GM21576 (cell line): ENCODE results near the gene PCDHB13.
"Not testable (repeated sequence)": the region's sequence is repeated elsewhere in the genome, so short reads cannot be mapped to it uniquely, and the experiment has no call there.

Experiments
- ATAC-seq: cut with Tn5 transposase; IDR thresholded peaks from one replicate; pipeline ENCODE4 v1.9.1; 2021; ENCODE audit warnings: mild to moderate bottlenecking, moderate library complexity; ENCODE audit not compliant: unreplicated experiment

The PCDHB13 gene

DNA sequence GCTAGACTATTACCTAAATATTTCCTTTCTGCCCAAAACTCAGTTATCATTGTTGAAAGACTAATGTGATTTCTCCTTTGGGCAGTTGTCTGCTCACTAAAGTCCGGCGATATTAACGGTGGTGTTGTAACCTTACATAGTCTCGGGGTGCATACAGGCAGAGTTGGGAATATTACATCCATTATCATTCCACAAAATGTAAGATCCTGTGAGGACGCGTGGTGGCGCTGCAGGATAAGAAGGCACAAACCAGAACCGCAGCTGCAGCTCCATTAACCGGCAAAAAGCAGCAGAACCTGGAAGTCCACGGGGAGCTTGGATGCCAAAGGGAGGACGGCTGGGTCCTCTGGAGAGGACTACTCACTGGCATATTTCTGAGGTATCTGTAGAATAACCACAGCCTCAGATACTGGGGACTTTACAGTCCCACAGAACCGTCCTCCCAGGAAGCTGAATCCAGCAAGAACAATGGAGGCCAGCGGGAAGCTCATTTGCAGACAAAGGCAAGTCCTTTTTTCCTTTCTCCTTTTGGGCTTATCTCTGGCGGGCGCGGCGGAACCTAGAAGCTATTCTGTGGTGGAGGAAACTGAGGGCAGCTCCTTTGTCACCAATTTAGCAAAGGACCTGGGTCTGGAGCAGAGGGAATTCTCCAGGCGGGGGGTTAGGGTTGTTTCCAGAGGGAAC, at the start of gene PCDHB13:
TSS of gene PCDHB13 (plus strand) at position 264 of the 684 bp plus-strand sequence. CDS start at position 469, 205 bp downstream.
- not testable (repeated sequence) for ATAC-seq

DNA sequence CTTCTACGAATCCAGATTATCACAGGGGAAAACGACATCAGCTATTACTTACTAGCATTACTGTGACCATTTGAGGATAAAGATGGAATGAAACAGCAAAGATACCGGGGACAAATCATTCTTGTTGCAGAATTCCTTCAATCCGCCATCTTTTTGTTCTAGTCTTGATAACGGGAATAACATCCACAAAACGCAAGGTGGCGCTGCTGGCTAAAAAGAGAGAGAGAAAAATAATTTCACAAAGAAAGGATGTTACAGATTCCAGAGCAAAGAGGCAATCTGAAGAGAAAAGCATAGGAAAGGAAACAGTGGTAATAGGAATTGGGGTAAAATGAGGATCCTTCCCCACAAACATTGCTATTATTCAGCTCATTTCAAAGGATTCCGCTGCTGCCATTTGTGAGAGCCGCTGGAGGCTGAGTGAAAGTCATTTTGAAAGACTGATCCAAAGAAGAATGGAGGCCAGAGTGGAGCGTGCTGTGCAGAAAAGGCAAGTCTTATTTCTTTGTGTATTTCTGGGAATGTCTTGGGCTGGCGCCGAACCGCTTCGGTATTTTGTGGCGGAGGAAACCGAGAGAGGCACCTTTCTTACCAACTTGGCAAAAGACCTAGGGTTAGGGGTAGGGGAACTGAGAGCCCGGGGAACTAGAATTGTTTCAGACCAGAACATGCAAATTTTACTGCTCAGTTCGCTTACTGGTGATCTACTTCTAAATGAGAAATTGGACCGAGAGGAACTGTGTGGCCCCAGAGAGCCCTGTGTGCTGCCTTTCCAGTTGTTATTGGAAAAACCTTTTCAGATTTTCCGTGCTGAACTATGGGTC, 41.1 kb upstream of the PCDHB13 start, which contains the start of gene PCDHB7:
TSS of gene PCDHB7 (plus strand) at position 264 of the 824 bp plus-strand sequence. CDS start at position 456, 192 bp downstream.
- ATAC-seq, result no peak

DNA sequence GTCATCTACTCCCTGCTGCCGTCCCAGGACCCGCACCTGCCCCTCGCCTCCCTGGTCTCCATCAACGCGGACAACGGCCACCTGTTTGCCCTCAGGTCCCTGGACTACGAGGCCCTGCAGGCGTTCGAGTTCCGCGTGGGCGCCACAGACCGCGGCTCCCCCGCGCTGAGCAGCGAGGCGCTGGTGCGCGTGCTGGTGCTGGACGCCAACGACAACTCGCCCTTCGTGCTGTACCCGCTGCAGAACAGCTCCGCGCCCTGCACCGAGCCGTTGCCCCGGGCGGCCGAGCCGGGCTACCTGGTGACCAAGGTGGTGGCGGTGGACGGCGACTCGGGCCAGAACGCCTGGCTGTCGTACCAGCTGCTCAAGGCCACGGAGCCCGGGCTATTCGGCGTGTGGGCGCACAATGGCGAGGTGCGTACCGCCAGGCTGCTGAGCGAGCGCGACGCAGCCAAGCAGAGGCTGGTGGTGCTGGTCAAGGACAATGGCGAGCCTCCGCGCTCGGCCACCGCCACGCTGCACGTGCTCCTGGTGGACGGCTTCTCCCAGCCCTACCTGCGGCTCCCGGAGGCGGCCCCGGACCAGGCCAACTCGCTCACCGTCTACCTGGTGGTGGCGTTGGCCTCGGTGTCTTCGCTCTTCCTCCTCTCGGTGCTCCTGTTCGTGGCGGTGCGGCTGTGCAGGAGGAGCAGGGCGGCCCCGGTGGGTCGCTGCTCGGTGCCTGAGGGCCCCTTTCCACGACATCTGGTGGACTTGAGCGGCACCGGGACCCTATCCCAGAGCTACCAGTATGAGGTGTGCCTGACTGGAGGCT, 39.2 kb upstream of the PCDHB13 start:
- ATAC-seq, result not testable (repeated sequence)

DNA sequence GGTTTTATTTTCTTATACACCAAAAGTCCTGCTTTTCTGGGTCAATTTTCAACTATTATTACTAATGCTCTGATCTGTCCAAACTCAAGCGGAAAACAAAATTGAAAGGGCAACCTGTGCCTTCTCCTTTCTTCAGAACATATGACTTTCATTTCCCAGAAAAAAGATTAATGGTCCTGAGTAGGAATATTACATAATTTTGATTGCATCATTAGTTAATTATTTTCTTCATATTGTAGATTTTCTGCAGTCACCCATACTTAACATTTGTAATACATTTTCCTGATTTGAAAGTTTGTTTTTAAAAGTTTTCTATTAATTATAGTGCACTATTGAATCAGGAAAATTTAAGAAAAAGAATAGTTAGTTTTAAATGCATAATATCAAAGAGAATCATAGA, 37.8 kb upstream of the PCDHB13 start:
- ATAC-seq, result no peak

DNA sequence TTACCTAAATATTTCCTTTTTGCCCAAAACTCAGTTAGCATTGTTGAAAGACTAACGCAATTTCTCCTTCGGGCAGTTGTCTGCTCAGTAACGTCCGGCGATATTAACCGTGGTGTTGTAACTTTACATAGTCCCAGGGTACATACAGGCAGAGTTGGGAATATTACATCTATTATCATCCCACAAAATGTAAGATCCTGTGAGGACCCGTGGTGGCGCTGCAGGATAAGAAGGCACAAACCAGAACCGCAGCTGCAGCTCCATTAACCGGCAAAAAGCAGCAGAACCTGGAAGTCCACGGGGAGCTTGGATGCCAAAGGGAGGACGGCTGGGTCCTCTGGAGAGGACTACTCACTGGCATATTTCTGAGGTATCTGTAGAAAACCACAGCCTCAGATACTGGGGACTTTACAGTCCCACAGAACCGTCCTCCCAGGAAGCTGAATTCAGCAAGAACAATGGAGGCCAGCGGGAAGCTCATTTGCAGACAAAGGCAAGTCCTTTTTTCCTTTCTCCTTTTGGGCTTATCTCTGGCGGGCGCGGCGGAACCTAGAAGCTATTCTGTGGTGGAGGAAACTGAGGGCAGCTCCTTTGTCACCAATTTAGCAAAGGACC, 36.0 kb upstream of the PCDHB13 start, which contains the start of gene PCDHB8:
TSS of gene PCDHB8 (plus strand) at position 214 of the 615 bp plus-strand sequence. CDS start at position 459, 245 bp downstream.
- ATAC-seq, result not testable (repeated sequence)

DNA sequence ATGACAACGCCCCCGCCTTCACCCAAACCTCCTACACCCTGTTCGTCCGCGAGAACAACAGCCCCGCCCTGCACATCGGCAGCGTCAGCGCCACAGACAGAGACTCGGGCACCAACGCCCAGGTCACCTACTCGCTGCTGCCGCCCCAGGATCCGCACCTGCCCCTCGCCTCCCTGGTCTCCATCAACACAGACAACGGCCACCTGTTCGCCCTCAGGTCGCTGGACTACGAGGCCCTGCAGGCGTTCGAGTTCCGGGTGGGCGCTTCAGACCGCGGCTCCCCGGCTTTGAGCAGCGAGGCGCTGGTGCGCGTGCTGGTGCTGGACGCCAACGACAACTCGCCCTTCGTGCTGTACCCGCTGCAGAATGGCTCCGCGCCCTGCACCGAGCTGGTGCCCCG, 34.3 kb upstream of the PCDHB13 start:
- ATAC-seq, result not testable (repeated sequence)

DNA sequence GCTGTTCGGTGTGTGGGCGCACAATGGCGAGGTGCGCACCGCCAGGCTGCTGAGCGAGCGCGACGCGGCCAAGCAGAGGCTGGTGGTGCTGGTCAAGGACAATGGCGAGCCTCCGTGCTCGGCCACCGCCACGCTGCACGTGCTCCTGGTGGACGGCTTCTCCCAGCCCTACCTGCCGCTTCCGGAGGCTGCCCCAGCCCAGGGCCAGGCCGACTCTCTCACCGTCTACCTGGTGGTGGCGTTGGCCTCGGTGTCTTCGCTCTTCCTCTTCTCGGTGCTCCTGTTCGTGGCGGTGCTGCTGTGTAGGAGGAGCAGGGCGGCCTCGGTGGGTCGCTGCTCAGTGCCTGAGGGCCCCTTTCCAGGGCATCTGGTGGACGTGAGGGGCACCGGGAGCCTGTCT, 33.8 kb upstream of the PCDHB13 start:
- ATAC-seq, result not testable (repeated sequence)

DNA sequence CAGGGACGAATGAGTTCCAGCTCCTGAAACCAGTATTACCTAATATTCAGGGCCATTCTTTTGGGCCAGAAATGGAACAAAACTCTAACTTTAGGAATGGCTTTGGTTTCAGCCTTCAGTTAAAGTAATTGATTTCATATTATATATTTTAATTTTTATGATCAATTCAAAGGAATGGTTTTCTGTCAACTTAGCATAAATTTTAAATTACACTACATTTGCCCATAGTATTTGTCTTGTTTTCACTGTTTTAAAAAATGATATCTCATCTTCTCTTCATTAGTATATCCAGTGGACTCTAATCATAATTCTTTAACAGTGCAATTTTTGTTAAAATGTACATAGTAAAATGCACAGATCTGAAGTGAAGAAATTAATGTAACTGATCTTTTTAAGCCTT, 33.4 kb upstream of the PCDHB13 start:
- no peak for ATAC-seq

DNA sequence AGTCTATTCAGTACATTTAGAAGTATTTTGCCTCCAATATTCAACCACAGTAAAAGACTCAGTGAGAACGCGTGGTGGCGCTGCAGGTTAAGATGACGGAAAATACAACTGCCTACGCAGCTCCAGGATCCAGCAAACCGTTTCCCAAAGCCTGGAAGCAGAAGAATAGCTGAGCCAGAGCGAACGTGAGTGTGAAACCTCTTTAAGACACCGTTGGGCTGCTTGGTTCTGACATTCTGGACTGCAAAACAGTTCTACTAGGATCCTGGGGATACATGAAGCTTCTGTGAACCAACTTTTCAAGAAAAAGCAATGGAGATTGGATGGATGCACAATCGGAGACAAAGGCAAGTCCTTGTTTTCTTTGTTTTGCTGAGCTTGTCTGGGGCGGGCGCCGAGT, 31.5 kb upstream of the PCDHB13 start, which contains the start of gene PCDHB16:
TSS of gene PCDHB16 (plus strand) at position 140 of the 400 bp plus-strand sequence. CDS start at position 313, 173 bp downstream.
- ATAC-seq, result no peak

DNA sequence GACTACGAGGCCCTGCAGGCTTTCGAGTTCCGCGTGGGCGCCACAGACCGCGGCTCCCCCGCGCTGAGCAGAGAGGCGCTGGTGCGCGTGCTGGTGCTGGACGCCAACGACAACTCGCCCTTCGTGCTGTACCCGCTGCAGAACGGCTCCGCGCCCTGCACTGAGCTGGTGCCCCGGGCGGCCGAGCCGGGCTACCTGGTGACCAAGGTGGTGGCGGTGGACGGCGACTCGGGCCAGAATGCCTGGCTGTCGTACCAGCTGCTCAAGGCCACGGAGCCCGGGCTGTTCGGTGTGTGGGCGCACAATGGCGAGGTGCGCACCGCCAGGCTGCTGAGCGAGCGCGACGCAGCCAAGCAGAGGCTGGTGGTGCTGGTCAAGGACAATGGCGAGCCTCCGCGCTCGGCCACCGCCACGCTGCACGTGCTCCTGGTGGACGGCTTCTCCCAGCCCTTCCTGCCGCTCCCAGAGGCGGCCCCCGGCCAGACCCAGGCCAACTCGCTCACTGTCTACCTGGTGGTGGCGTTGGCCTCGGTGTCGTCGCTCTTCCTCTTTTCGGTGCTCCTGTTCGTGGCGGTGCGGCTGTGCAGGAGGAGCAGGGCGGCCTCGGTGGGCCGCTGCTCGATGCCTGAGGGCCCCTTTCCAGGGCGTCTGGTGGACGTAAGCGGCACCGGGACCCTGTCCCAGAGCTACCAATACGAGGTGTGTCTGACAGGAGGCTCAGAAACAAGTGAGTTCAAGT, 29.4 kb upstream of the PCDHB13 start:
- ATAC-seq, result not testable (repeated sequence)

DNA sequence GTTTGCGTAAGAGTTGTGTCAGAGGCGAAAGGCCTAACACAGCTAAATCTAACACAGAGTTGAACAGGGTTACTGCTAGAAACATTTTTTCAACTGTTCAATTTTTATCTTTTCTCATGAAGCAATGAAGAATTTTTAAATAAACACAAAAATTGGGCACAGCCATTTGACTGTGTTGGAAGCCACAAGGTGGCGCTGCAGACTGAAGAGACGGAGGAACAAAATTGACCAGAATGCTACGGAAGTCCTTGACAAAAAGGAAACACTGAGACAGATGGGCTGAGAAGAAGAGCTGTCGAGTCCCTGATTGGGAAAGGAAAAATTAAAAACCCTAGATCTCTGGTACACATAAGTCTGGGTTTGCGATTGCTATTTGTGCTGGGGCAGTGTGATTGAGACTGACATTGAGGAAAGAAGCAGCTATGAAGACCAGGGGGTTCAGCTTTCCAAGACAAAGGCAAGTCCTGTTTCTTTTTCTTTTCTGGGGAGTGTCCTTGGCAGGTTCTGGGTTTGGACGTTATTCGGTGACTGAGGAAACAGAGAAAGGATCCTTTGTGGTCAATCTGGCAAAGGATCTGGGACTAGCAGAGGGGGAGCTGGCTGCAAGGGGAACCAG, 26.7 kb upstream of the PCDHB13 start, which contains the start of gene PCDHB9:
TSS of gene PCDHB9 (plus strand) at position 265 of the 616 bp plus-strand sequence. CDS start at position 423, 158 bp downstream.
- ATAC-seq, result no peak

DNA sequence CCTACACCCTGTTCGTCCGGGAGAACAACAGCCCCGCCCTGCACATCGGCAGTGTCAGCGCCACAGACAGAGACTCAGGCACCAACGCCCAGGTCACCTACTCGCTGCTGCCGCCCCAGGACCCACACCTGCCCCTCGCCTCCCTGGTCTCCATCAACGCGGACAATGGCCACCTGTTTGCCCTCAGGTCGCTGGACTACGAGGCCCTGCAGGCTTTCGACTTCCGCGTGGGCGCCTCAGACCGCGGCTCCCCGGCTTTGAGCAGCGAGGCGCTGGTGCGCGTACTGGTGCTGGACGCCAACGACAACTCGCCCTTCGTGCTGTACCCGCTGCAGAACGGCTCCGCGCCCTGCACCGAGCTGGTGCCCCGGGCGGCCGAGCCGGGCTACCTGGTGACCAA, 25.0 kb upstream of the PCDHB13 start:
- ATAC-seq, result not testable (repeated sequence)

DNA sequence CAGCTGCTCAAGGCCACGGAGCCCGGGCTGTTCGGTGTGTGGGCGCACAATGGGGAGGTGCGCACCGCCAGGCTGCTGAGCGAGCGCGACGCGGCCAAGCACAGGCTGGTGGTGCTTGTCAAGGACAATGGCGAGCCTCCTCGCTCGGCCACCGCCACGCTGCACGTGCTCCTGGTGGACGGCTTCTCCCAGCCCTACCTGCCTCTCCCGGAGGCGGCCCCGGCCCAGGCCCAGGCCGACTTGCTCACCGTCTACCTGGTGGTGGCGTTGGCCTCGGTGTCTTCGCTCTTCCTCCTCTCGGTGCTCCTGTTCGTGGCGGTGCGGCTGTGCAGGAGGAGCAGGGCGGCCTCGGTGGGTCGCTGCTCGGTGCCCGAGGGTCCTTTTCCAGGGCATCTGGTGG, 24.6 kb upstream of the PCDHB13 start:
- not testable (repeated sequence) for ATAC-seq

DNA sequence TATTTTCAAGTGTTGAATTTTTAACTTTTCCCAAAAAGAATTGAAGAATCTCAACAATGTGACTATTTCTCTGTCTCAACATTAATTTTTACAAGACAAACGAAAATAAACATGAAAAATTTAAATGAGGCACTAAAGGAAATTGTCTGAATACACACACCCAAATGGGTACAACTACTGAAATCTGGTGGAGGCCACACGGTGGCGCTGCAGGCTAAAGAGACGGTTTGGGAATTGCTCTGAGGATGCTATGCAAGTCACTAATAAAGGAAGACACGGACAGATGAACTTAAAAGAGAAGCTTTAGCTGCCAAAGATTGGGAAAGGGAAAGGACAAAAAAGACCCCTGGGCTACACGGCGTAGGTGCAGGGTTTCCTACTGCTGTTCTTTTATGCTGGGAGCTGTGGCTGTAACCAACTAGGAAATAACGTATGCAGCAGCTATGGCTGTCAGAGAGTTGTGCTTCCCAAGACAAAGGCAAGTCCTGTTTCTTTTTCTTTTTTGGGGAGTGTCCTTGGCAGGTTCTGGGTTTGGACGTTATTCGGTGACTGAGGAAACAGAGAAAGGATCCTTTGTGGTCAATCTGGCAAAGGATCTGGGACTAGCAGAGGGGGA, 21.5 kb upstream of the PCDHB13 start, which contains the start of gene PCDHB10:
TSS of gene PCDHB10 (plus strand) at position 244 of the 616 bp plus-strand sequence. CDS start at position 444, 200 bp downstream.
- no peak for ATAC-seq

DNA sequence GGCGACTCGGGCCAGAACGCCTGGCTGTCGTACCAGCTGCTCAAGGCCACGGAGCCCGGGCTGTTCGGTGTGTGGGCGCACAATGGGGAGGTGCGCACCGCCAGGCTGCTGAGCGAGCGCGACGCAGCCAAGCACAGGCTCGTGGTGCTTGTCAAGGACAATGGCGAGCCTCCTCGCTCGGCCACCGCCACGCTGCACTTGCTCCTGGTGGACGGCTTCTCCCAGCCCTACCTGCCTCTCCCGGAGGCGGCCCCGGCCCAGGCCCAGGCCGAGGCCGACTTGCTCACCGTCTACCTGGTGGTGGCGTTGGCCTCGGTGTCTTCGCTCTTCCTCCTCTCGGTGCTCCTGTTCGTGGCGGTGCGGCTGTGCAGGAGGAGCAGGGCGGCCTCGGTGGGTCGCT, 19.4 kb upstream of the PCDHB13 start:
- ATAC-seq, result not testable (repeated sequence)

DNA sequence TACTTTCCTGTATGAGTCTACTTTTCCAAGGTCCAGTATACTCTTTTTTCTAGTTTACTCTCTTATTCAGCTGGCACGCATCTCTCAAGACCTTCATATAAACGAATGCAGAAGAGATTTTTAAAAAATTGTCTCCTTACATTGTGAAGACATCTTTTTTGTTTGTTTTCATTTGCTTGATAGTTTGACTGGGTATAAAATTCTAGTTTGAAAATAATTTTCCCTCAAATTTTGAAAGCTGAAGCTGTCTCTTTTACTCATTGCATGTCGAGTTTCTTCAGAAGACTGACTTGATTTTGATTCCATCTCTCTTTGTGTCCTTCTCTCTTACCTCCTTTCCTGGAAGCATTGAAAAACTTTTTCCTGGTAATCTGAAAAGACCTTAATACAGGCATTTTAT, 17.4 kb upstream of the PCDHB13 start:
- no peak for ATAC-seq

DNA sequence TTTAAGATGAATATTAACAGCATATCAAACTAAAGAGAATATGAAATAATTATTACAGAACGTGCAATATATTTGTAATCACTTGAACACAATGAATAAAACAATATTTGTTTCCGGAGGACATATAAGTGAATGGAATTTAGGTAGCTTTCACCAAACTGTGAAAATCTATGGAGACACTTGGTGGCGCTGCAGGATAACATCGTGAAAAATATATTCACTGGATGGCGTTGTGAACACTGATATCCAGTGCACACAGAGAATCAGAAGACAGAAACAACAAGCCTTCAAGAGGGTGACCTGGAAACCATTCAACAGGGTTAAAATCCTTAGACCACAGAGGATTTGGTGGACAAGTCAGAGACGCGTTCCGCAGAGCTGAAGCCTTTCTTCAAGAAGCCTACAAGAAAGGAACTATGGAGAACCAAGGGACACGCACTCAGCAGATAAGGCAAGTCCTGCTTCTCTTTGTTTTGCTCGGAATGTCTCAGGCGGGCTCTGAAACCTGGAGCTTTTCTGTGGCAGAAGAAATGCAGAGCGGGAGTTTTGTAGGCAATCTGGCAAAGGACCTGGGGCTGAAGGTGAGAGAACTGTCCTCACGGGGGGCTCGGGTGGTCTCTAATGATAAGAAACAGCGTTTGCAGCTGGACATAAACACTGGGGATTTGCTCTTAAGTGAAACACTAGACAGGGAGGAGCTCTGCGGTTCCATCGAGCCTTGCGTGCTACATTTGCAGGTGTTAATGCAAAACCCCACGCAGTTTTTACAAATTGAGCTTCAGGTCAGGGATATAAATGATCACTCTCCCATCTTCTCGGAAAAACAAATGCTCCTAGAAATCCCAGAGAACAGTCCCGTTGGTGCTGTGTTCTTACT, 14.1 kb upstream of the PCDHB13 start, which contains the start of gene PCDHB11:
TSS of gene PCDHB11 (plus strand) at position 269 of the 877 bp plus-strand sequence. CDS start at position 417, 148 bp downstream.
- no peak for ATAC-seq
